Measurements from ENCODE around the gene SULF2. TPM values are rescaled to one million over a fixed set of nuclear protein-coding genes. Genes with fewer than 3 reads are reported as not detected.

SULF2 gene
- total RNA-seq, 1 experiment from 2014 or later, result 13.0 TPM

DNA sequence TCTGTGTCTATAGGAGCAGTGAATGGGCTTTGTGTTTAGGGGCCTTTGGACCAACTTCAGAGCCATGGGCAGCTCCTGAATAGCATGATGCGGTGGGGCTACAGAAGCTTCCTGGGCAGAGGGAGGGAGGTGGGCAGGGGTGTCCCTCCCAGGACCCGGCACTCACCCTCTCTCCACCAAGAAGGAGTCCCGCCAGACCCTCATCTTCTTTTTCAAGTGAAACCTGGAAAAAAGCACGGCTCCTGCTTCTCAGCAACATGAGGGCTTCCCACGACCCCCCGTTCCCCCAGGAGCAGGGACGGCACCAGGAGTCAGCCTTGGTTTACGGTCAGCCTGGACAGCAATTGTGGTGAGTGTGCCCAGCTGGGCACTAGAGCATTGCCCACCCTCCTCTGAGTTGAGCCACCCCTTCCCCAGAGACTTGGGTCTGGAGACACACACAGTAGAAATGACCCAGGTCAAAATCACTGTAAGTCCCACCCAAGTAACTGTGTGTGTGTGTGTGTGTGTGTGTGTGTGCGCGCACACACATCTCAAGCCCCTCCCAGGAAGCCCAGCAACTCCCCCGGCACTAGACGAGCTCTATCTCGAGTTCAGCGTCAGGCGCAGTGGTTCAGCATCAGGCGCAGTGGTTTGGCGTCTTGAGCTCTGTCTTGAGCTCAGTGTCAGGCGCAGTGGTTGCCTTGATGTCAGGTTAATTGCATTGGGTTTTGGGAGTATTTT is 108.2 kb downstream of the SULF2 start:
- H3K9ac ChIP-seq (ENCODE audit: low read length), result no peak overlapping the region
- H3K27me3 ChIP-seq (ENCODE audit: insufficient read depth, low read length), result no peaks in the 10 kb centered on the region
- H3K4me1 ChIP-seq (ENCODE audit: control insufficient read depth in 1 of 2, insufficient read depth in 2 of 2, low read length in 2 of 2), result peaks cover 0 to 8% of the 10 kb centered on the region in 2 experiments; a peak in 1 of 4 replicates
- no peak overlapping the region for H3K4me3 ChIP-seq (replicated peaks in 1 of 2; ENCODE audit: low read depth in 1 of 2, low read length in 2 of 2)
- no peak overlapping the region for H2AFZ ChIP-seq (ENCODE audit: low read depth, low read length, poor library complexity, severe bottlenecking)
- intact Hi-C loops (cut with micrococcal nuclease), result loop anchor here (5.0 kb wide), 2 partner anchors 35 to 110 kb away; partner anchors contain the start of gene SULF2
- DNase-seq (ENCODE audit: low read depth, low spot score) (no peak), ATAC-seq (no peak)
- no peak overlapping the region for H3K4me2 ChIP-seq (ENCODE audit: low read length)
- no peaks in the 10 kb centered on the region for H3K9me3 ChIP-seq (ENCODE audit: control insufficient read depth in 1 of 2, insufficient read depth in 1 of 2, low read depth in 1 of 2, low read length in 2 of 2)
- no peaks in the 10 kb centered on the region for H4K20me1 ChIP-seq (ENCODE audit: insufficient read depth)
- H3K27ac ChIP-seq (ENCODE audit: low read depth, low read length), result no peak overlapping the region
- no peaks in the 10 kb centered on the region for H3K36me3 ChIP-seq (ENCODE audit: control insufficient read depth in 1 of 2, insufficient read depth in 2 of 2, low read length in 2 of 2)
- BruUV-seq (replicated peaks), result no TSS peak
- no peaks in the 10 kb centered on the region for H3K79me2 ChIP-seq (ENCODE audit: insufficient read depth, low read length)
- RAD21 ChIA-PET (ENCODE audit: low non-redundant PET in 1 of 2, low total read pairs in 2 of 2, uncharacterized antibody in 2 of 2, unreplicated experiment in 2 of 2), result no interaction called here
- POLR2A ChIA-PET, result no interaction called here
- H3K9me2 ChIP-seq (ENCODE audit: insufficient read depth), result no peaks in the 10 kb centered on the region
- CTCF ChIA-PET, result interaction anchor here (1.3 to 5.5 kb wide), 2 partner anchors 15 to 944 kb away, joined by 3 to 43 read pairs; no protein-coding TSS in a partner anchor
- TF ChIP-seq CBX3 (IDR thresholded peaks at IDR 0.05; ENCODE audit: low read depth), result no peak
- no peak for TF ChIP-seq CEBPB (IDR thresholded peaks at IDR 0.05; ENCODE audit: low read depth)
- no peak for TF ChIP-seq SIN3A (IDR thresholded peaks at IDR 0.05; ENCODE audit: low read depth)
- TF ChIP-seq, protein P1, sequence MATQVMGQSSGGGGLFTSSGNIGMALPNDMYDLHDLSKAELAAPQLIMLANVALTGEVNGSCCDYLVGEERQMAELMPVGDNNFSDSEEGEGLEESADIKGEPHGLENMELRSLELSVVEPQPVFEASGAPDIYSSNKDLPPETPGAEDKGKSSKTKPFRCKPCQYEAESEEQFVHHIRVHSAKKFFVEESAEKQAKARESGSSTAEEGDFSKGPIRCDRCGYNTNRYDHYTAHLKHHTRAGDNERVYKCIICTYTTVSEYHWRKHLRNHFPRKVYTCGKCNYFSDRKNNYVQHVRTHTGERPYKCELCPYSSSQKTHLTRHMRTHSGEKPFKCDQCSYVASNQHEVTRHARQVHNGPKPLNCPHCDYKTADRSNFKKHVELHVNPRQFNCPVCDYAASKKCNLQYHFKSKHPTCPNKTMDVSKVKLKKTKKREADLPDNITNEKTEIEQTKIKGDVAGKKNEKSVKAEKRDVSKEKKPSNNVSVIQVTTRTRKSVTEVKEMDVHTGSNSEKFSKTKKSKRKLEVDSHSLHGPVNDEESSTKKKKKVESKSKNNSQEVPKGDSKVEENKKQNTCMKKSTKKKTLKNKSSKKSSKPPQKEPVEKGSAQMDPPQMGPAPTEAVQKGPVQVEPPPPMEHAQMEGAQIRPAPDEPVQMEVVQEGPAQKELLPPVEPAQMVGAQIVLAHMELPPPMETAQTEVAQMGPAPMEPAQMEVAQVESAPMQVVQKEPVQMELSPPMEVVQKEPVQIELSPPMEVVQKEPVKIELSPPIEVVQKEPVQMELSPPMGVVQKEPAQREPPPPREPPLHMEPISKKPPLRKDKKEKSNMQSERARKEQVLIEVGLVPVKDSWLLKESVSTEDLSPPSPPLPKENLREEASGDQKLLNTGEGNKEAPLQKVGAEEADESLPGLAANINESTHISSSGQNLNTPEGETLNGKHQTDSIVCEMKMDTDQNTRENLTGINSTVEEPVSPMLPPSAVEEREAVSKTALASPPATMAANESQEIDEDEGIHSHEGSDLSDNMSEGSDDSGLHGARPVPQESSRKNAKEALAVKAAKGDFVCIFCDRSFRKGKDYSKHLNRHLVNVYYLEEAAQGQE (IDR thresholded peaks at IDR 0.05; ENCODE audit: low read depth), result no peak
- no peak for TF ChIP-seq RAD21 (IDR thresholded peaks at IDR 0.05; ENCODE audit: low read depth)
- no peak for TF ChIP-seq ZBTB33 (IDR thresholded peaks at IDR 0.05; ENCODE audit: extremely low read depth, insufficient replicate concordance, low read length)
- TF ChIP-seq TCF7L2 (IDR thresholded peaks at IDR 0.05; ENCODE audit: borderline replicate concordance, extremely low read depth, insufficient read depth, insufficient read length), result no peak
- TF ChIP-seq ZFX (IDR thresholded peaks at IDR 0.05), result no peak
- no peak for TF ChIP-seq EZH2phosphoT487 (IDR thresholded peaks at IDR 0.05; ENCODE audit: borderline replicate concordance)
- TF ChIP-seq SRF (IDR thresholded peaks at IDR 0.05; ENCODE audit: low read depth), result no peak
- no peak for TF ChIP-seq EZH2 (IDR thresholded peaks at IDR 0.05)
